DMS53 treated with DMSO at 0.1 percent for 48 hours (cell line): ENCODE data around the gene SLCO2A1.

ENCODE experiments used
- DNase-seq: peaks from one replicate; lab custom pipeline; 2025; ENCODE audit not compliant: unreplicated experiment; lab: John Stamatoyannopoulos, UW

The SLCO2A1 gene

GRCh38 chr3:133955892-133956291 is 73.8 kb downstream of the SLCO2A1 start:
- DNase-seq = no peak

DNA sequence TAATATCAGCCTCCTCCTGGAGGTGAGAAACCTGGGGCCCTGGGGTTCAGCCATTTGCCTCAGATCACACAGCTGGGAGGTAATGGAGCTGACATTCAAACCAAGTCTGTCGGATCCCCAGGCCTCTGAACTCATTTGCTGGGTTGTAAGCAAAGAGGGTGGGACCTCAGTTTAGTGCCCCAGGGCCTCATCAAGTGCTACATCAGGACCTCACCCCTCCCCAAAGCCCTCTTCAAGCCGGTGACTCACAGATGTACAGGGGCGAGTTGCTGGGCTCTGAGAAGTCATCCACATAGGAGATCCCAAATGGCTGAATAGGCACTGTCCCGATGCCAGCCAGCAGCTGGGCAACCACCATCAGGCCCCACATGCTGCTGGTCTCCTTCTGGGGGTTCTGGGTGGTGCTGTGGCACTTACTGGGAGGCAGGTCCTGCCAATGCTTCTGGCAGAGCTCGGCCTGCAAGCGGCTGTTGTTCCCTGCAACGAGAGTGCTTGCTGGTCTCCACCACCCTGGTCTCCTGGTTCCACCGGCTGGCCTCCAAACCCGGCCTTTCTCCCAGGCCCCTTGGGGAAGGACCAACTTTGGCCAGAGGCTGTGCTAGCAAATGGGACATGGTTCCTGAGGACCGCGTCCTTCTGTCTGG is 74.9 kb downstream of the SLCO2A1 start:
- DNase-seq = no peak

- DNase-seq = no peak
Observed at GRCh38 chr3:133953297-133953696, 76.4 kb downstream of the SLCO2A1 start.

DNA sequence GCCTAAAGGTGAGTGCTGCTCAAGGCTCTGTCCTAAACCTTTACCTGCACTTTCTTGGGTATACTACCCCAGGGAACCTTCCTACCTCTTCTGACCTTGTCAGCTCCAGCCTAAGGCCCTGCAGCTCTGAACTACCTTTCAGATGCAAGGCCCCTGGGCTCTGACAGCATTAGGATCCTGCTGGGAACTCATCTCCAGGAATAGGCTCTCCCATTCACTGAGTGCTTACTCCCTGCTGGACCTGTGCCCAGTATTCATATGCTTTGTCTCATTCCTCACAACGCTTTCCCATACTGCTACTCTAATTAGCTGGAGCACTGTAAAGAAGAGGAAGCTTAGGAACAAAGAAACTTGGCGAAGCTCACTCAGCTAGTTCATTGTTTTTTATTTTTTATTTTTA is 80.3 kb downstream of the SLCO2A1 start:
- no peak for DNase-seq

GRCh38 chr3:133948996-133949395 is 80.7 kb downstream of the SLCO2A1 start:
- no peak for DNase-seq

GRCh38 chr3:133948131-133948810 is 81.5 kb downstream of the SLCO2A1 start:
- no peak for DNase-seq

GRCh38 chr3:133945381-133946095 is 84.2 kb downstream of the SLCO2A1 start:
- DNase-seq = no peak

- no peak for DNase-seq
Observed at GRCh38 chr3:133944641-133945380, 84.9 kb downstream of the SLCO2A1 start.

DNA sequence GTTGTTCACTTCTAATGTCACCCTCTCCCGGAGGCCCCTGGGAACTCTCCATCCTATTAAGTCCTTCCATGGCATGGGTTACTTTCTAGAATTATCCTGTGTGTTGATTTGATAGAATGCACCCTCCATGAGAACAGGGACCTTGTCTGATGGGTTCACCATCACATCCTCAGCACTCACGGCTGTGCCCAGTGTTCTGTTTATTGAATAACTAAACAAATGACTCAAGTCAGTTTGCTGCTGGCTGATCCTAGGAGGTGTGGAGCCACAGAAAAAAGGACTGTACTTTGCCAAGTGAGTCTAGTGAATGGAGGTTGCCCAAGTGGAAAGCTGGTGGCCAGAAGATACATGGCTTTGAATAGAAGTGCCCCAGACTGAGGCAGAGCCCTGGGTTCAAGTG is 85.5 kb downstream of the SLCO2A1 start:
- DNase-seq = no peak

- no peak for DNase-seq
Observed at GRCh38 chr3:133943639-133944141, 86.0 kb downstream of the SLCO2A1 start.

GRCh38 chr3:133943031-133943535 is 86.6 kb downstream of the SLCO2A1 start:
- no peak for DNase-seq

- no peak for DNase-seq
Observed at GRCh38 chr3:133941415-133941821, 88.3 kb downstream of the SLCO2A1 start.

DNA sequence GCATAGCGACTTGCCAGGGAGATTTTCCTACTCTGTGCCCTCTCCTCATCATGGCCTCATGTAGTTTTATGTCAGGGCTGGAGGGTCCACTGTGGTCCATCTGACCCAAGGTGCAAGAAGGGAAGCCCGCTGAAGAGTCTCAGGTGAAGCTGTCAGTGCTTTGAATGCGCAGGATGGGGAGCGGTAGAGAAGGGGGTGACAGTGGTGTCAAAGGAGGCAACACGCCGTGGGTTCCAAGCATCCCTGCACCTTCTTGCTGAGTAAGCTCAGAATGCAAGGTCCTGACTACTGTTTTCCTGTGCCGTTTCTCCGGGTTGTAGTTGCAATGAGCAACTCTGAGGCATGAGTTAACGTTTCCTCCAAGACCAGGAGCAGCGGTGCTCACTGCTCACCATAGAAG is 89.2 kb downstream of the SLCO2A1 start:
- no peak for DNase-seq

DNA sequence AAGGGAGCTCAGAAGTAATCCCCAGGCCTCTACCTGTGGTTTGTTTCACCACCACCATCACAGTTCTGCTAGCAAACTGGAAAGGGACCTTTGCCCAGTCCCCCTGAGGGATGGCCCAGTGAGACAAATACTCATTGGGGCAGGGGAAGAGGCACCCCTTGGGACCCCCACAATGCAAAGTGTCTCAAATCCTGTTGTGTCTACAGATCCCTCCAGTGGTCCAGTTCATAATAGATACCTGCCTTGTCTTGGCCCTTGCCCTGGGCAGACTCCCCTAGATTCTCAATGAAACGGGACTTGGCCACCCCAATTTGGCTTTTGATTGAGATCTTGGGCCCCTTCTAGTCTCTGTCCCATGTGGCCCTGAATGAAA is 90.3 kb downstream of the SLCO2A1 start:
- no peak for DNase-seq

- DNase-seq = no peak
Observed at GRCh38 chr3:133938770-133939462, 90.8 kb downstream of the SLCO2A1 start.

GRCh38 chr3:133937756-133938601 is 91.7 kb downstream of the SLCO2A1 start:
- no peak for DNase-seq

DNA sequence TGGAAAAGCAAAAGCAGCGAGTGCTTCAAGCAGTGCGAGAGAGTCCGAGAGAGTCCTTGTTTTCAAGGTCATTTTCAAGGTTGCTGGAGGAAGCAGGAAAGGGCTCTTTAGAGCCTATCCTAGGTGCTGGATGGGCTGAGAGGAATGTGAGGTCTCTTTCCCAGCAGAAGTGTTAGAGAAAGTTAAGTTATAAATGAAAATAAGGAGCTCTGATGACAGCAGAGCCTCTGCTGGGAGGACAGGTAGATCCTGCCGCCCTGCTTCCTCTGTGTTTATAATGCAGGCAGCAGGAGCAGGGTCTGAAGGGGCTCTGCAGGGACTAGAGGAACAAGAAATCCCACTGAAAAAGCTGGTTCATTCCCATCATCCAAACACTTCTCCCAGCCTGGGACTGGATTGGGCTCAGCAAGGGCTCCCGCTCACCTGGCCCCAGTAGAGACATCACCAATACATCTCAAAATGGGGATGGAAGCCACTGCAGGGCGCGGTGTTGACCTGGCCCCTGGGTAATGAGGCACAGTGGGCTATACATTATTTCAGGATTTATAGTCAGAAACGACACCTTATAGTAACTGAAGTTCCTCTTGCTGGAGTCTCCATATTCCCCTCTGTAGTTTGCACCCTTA is 92.6 kb downstream of the SLCO2A1 start:
- no peak for DNase-seq

DNA sequence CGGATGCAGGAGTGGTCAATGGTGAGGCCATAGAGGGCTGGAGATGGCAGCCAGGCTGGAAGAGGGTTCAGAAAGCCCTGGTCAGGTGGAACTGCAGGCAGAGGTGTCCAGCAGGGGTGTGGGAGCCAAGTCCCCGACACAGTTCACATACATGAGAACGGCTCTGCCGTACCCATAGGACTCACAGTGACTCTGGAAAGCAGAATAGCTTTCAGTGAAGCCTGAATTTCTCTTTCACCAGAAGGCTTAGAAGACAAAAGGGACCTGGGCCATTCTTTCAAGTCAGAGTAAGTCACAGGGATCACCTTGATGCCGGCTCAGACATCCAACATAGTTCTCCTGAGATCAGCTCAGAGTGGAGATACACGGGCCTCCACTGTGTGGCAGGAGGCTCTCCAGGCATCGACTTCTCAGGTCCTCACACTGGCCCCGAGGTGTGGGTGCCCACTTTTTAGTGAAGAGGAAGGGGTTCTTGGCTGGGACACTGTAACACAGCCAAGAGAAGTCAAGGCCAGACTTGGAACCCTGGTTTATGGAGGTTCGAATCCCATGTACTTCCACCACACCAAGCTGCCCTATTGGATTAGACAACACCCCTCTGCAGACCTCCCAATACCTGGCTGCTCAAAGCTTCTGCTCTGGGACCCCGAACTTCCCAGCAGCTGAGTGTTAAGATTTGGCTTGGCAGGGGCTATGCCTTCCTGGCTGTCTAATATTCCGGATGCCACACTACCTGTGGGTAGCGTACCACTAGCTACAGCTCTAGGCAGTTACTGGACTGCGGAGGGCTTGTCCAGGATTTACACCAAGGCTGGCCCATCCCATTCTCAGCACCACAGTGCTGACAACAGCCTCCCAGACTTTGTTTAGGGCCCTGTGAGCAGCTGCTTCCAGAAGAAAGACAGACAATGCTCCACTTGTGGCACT is 93.6 kb downstream of the SLCO2A1 start:
- no peak for DNase-seq
